GM06990 (cell line): Measurements from ENCODE around the gene ARHGAP33.

Source experiments
- DNase-seq: peaks from one replicate; pipeline ENCODE4 v3.0.0-alpha.2; 2011; ENCODE audit not compliant: insufficient read length; ENCODE audit errors: extremely low read depth
- H3K27me3 ChIP-seq: replicated peaks from 2 replicates; pipeline ENCODE4 v1.6.0; 2011; ENCODE audit warnings: low read length; ENCODE audit not compliant: control insufficient read depth, insufficient read depth
- H3K36me3 ChIP-seq: 2 replicates; pipeline ENCODE4 v1.5.1; 2011; ENCODE audit warnings: low read length; ENCODE audit not compliant: control insufficient read depth, insufficient read depth
- H3K4me3 ChIP-seq: replicated peaks from 2 replicates; pipeline ENCODE4 v1.5.1; 2011; ENCODE audit warnings: low read depth, mild to moderate bottlenecking, control low read depth, low read length
- CTCF ChIP-seq: IDR thresholded peaks from 2 replicates; pipeline ENCODE4 v1.5.1; 2011; ENCODE audit warnings: low read length, control low read depth, mild to moderate bottlenecking, inconsistent platforms; ENCODE audit not compliant: insufficient read depth, poor library complexity, severe bottlenecking

ARHGAP33 gene

GRCh38 chr19:35816262-35816661, 40.9 kb downstream of the ARHGAP33 start:
- DNase-seq: no peak
- no peak for TF ChIP-seq CTCF
- no peak overlapping the region for H3K4me3 ChIP-seq
- H3K27me3 ChIP-seq: no peaks in the 10 kb centered on the region; the same call in 1 of the 2 replicates
- H3K36me3 ChIP-seq: no peaks in the 10 kb centered on the region

- no peaks in the 10 kb centered on the region; the same call in 1 of the 2 replicates for H3K27me3 ChIP-seq
Observed at GRCh38 chr19:35816846-35817245, 41.5 kb downstream of the ARHGAP33 start.

GRCh38 chr19:35818445-35818844, 43.1 kb downstream of the ARHGAP33 start:
- DNase-seq: no peak
- Histone ChIP-seq H3K27me3 (no peaks in the 10 kb centered on the region; the same call in 1 of the 2 replicates), H3K4me3 (no peak overlapping the region), H3K36me3 (no peaks in the 10 kb centered on the region)
- no peak for TF ChIP-seq CTCF

More at GRCh38 chr19:35816846-35817245, 41.5 kb downstream of the ARHGAP33 start:
- TF ChIP-seq CTCF: no peak
- Histone ChIP-seq H3K4me3 (no peak overlapping the region), H3K36me3 (no peaks in the 10 kb centered on the region)
- DNase-seq: no peak

- no peak for DNase-seq
- Histone ChIP-seq H3K27me3 (no peaks in the 10 kb centered on the region; the same call in 1 of the 2 replicates), H3K4me3 (no peak overlapping the region), H3K36me3 (no peaks in the 10 kb centered on the region)
- no peak for TF ChIP-seq CTCF
Observed at GRCh38 chr19:35822579-35822978, 47.2 kb downstream of the ARHGAP33 start.

- no peak overlapping the region for H3K4me3 ChIP-seq
- TF ChIP-seq CTCF: no peak
- DNase-seq: no peak
- H3K36me3 ChIP-seq: no peaks in the 10 kb centered on the region
- no peaks in the 10 kb centered on the region for H3K27me3 ChIP-seq
Observed at GRCh38 chr19:35824150-35824549, 48.8 kb downstream of the ARHGAP33 start.

GRCh38 chr19:35828692-35829301, 53.4 kb downstream of the ARHGAP33 start:
- no peaks in the 10 kb centered on the region for H3K36me3 ChIP-seq
- TF ChIP-seq CTCF: no peak
- H3K4me3 ChIP-seq: no peak overlapping the region
- H3K27me3 ChIP-seq: no peaks in the 10 kb centered on the region
- DNase-seq: no peak
